Mesenchymal stem cell (in vitro differentiated cells and primary cell): ENCODE results near the gene ANXA7.
"Not testable (repeated sequence)": the region's sequence is repeated elsewhere in the genome, so short reads cannot be mapped to it uniquely, and the experiment has no call there.

ENCODE experiments used
- DNase-seq: peaks from one replicate; pipeline ENCODE4 v3.0.0-alpha.2; 2013
- H2AFZ ChIP-seq: one replicate; pipeline ENCODE4 v1.6.1; 2013; ENCODE audit warnings: low read depth, mild to moderate bottlenecking, control low read depth, inconsistent platforms, low read length, moderate library complexity
- H2AK5ac ChIP-seq: 2 replicates; pipeline ENCODE4 v1.6.1; 2013; ENCODE audit warnings: low read length, moderate library complexity, mild to moderate bottlenecking, inconsistent platforms; ENCODE audit not compliant: severe bottlenecking
- H2BK120ac ChIP-seq: one replicate; pipeline ENCODE4 v1.6.1; 2013; ENCODE audit warnings: low read depth, mild to moderate bottlenecking, inconsistent platforms, low read length, moderate library complexity
- H2BK12ac ChIP-seq, 2 experiments: one replicate each; pipeline ENCODE4 v1.6.1; 2013; ENCODE audit warnings: inconsistent platforms in 2 of 2, low read length in 2 of 2, mild to moderate bottlenecking in 2 of 2, moderate library complexity in 2 of 2, control low read depth in 1 of 2
- H2BK15ac ChIP-seq: one replicate; pipeline ENCODE4 v1.6.1; 2013; ENCODE audit warnings: mild to moderate bottlenecking, low read depth, inconsistent platforms; ENCODE audit not compliant: poor library complexity, severe bottlenecking
- H2BK5ac ChIP-seq: 2 replicates; pipeline ENCODE4 v1.6.1; 2013; ENCODE audit warnings: low read depth, mild to moderate bottlenecking, low read length, control low read depth, inconsistent platforms; ENCODE audit not compliant: poor library complexity, severe bottlenecking
- H3K14ac ChIP-seq, 2 experiments: one replicate each; pipeline ENCODE4 v1.6.1; 2013; ENCODE audit warnings: inconsistent platforms in 2 of 2, low read length in 2 of 2, control low read depth in 1 of 2, mild to moderate bottlenecking in 1 of 2, moderate library complexity in 1 of 2
- H3K18ac ChIP-seq, 2 experiments: one replicate each; pipeline ENCODE4 v1.6.1; 2013; ENCODE audit warnings: inconsistent platforms in 2 of 2, low read length in 2 of 2, control low read depth in 1 of 2, low read depth in 1 of 2, mild to moderate bottlenecking in 1 of 2
- H3K23ac ChIP-seq, 2 experiments: one replicate each; pipeline ENCODE4 v1.6.1; 2013; ENCODE audit warnings: inconsistent platforms in 2 of 2, low read length in 2 of 2, mild to moderate bottlenecking in 2 of 2, moderate library complexity in 2 of 2, control low read depth in 1 of 2
- H3K27ac ChIP-seq: 2 replicates; pipeline ENCODE4 v1.5.1; 2013; ENCODE audit warnings: mild to moderate bottlenecking, moderate library complexity, low read length, control low read depth, inconsistent platforms; ENCODE audit not compliant: poor library complexity, severe bottlenecking
- H3K27me3 ChIP-seq, 2 experiments: 2 replicates each; pipeline versions ENCODE4 v1.6.1 to v1.7.0; 2013; ENCODE audit warnings: low read length in 2 of 2, mild to moderate bottlenecking in 2 of 2, moderate library complexity in 2 of 2, control low read depth in 1 of 2, inconsistent platforms in 1 of 2; ENCODE audit not compliant: control insufficient read depth in 1 of 2, insufficient read depth in 1 of 2
- H3K36me3 ChIP-seq, 2 experiments: 2 replicates each; pipeline versions ENCODE4 v1.6.1 to v1.7.0; 2013; ENCODE audit warnings: low read length in 2 of 2, control low read depth in 1 of 2, inconsistent platforms in 1 of 2, low read depth in 1 of 2, mild to moderate bottlenecking in 1 of 2; ENCODE audit not compliant: insufficient read depth in 2 of 2, control insufficient read depth in 1 of 2
- H3K4ac ChIP-seq, 2 experiments: one replicate each; pipeline ENCODE4 v1.6.1; 2013; ENCODE audit warnings: inconsistent platforms in 2 of 2, low read length in 2 of 2, mild to moderate bottlenecking in 2 of 2, moderate library complexity in 2 of 2, control low read depth in 1 of 2, low read depth in 1 of 2
- H3K4me1 ChIP-seq: 2 replicates; pipeline ENCODE4 v1.6.1; 2013; ENCODE audit warnings: low read depth, low read length, control low read depth; ENCODE audit not compliant: control insufficient read depth, insufficient read depth
- H3K4me2 ChIP-seq: 2 replicates; pipeline ENCODE4 v1.6.1; 2013; ENCODE audit warnings: low read length, mild to moderate bottlenecking, inconsistent platforms; ENCODE audit not compliant: poor library complexity, severe bottlenecking
- H3K4me3 ChIP-seq, 2 experiments: 2 replicates each; pipeline versions ENCODE4 v1.5.1 to v1.7.0; 2013; ENCODE audit warnings: low read length in 2 of 2, mild to moderate bottlenecking in 2 of 2, control low read depth in 1 of 2, low read depth in 1 of 2; ENCODE audit not compliant: insufficient read depth in 1 of 2
- H3K79me1 ChIP-seq: replicated peaks from 2 replicates; pipeline ENCODE4 v1.6.1; 2013; ENCODE audit warnings: mild to moderate bottlenecking, control low read depth, low read length, inconsistent platforms; ENCODE audit not compliant: poor library complexity, severe bottlenecking
- H3K9ac ChIP-seq: 2 replicates; pipeline ENCODE4 v1.7.0; 2013; ENCODE audit warnings: mild to moderate bottlenecking, low read length, moderate library complexity
- H3K9me3 ChIP-seq: 2 replicates; pipeline ENCODE4 v1.7.0; 2013; ENCODE audit warnings: mild to moderate bottlenecking, low read length; ENCODE audit not compliant: control insufficient read depth
- H4K8ac ChIP-seq: one replicate; pipeline ENCODE4 v1.6.1; 2013; ENCODE audit warnings: inconsistent platforms, mild to moderate bottlenecking, low read length, moderate library complexity
- H4K91ac ChIP-seq: one replicate; pipeline ENCODE4 v1.6.1; 2013; ENCODE audit warnings: mild to moderate bottlenecking, low read length, inconsistent platforms
- WGBS: methylation state at CpG from one replicate; pipeline ENCODE4 v1.1.7; 2013; ENCODE audit warnings: mixed read lengths; 5-methylcytosine and 5-hydroxymethylcytosine counted together

Gene ANXA7

GRCh38 chr10:73394325-73394724 is 19.5 kb downstream of the ANXA7 start:
- not testable (repeated sequence) for H3K4me2 ChIP-seq, H3K4ac ChIP-seq, H2AFZ ChIP-seq, H2BK5ac ChIP-seq, H3K9me3 ChIP-seq, H3K23ac ChIP-seq, H3K14ac ChIP-seq, H3K4me3 ChIP-seq, H2AK5ac ChIP-seq, H3K27ac ChIP-seq, H2BK120ac ChIP-seq, H3K27me3 ChIP-seq, H3K4me1 ChIP-seq, H2BK12ac ChIP-seq, H3K9ac ChIP-seq, DNase-seq, H4K8ac ChIP-seq, H3K18ac ChIP-seq, H2BK15ac ChIP-seq, H4K91ac ChIP-seq
- WGBS, result 100% methylated on average over 3 of the region's 4 CpGs
- H3K36me3 ChIP-seq, result peaks cover 17 to 73% of the 10 kb centered on the region in 2 experiments
- H3K79me1 ChIP-seq, result peaks cover 17% of the 10 kb centered on the region

- no peak overlapping the region for H3K4me2 ChIP-seq
- no peak overlapping the region for H3K4ac ChIP-seq
- H2AK5ac ChIP-seq, result no peak overlapping the region
- no peak overlapping the region for H2BK15ac ChIP-seq
- no peak overlapping the region for H2BK5ac ChIP-seq
- no peak overlapping the region for H2AFZ ChIP-seq
- H3K27ac ChIP-seq, result no peak overlapping the region
- 99% methylated on average over 3 of the region's 4 CpGs for WGBS
- no peak overlapping the region for H3K18ac ChIP-seq
- no peaks in the 10 kb centered on the region for H3K27me3 ChIP-seq
- H2BK12ac ChIP-seq, result no peak overlapping the region
- no peak overlapping the region for H4K8ac ChIP-seq
- H3K36me3 ChIP-seq, result peaks cover 29 to 82% of the 10 kb centered on the region in 2 experiments
- no peaks in the 10 kb centered on the region for H3K9me3 ChIP-seq
- no peak overlapping the region for H4K91ac ChIP-seq
- peaks cover 15% of the 10 kb centered on the region for H3K79me1 ChIP-seq
- no peak overlapping the region for H3K14ac ChIP-seq
- no peaks in the 10 kb centered on the region for H3K4me1 ChIP-seq
- no peak overlapping the region for H3K23ac ChIP-seq
- no peak overlapping the region for H3K9ac ChIP-seq
- no peak overlapping the region for H2BK120ac ChIP-seq
- no peak for DNase-seq
- no peak overlapping the region for H3K4me3 ChIP-seq
Observed at GRCh38 chr10:73388228-73388627, 25.6 kb downstream of the ANXA7 start.

GRCh38 chr10:73386583-73386982 is 27.3 kb downstream of the ANXA7 start:
- no peak overlapping the region for H3K14ac ChIP-seq
- no peak overlapping the region for H3K18ac ChIP-seq
- no peak overlapping the region for H2BK5ac ChIP-seq
- no peak overlapping the region for H3K27ac ChIP-seq
- H2AFZ ChIP-seq, result no peak overlapping the region
- no peak overlapping the region for H2AK5ac ChIP-seq
- H3K4ac ChIP-seq, result no peak overlapping the region
- no peak overlapping the region for H2BK15ac ChIP-seq
- peaks cover 35 to 96% of the 10 kb centered on the region in 2 experiments for H3K36me3 ChIP-seq
- no peak overlapping the region for H4K8ac ChIP-seq
- H3K4me1 ChIP-seq, result no peaks in the 10 kb centered on the region
- no peak overlapping the region for H3K23ac ChIP-seq
- H3K4me3 ChIP-seq, result no peak overlapping the region
- H3K27me3 ChIP-seq, result no peaks in the 10 kb centered on the region
- no peak overlapping the region for H4K91ac ChIP-seq
- no peak for DNase-seq
- no peak overlapping the region for H3K4me2 ChIP-seq
- no peak overlapping the region for H3K9ac ChIP-seq
- H2BK12ac ChIP-seq, result no peak overlapping the region
- WGBS, result 98% methylated on average over 7 of the region's 7 CpGs
- no peaks in the 10 kb centered on the region for H3K9me3 ChIP-seq
- peaks cover 17% of the 10 kb centered on the region for H3K79me1 ChIP-seq
- no peak overlapping the region for H2BK120ac ChIP-seq

GRCh38 chr10:73379064-73379748 is 34.7 kb downstream of the ANXA7 start:
- Histone ChIP-seq H3K36me3 (peaks cover 21 to 93% of the 10 kb centered on the region in 2 experiments), H3K27ac (no peak overlapping the region), H2AFZ (no peak overlapping the region), H3K18ac (no peak overlapping the region), H3K4me2 (no peak overlapping the region), H3K9me3 (no peaks in the 10 kb centered on the region), H2BK12ac (no peak overlapping the region), H3K14ac (no peak overlapping the region), H2AK5ac (no peak overlapping the region), H2BK15ac (no peak overlapping the region), H4K91ac (no peak overlapping the region), H3K23ac (no peak overlapping the region), H3K9ac (no peak overlapping the region), H3K79me1 (peaks cover 4% of the 10 kb centered on the region), H3K27me3 (no peaks in the 10 kb centered on the region), H4K8ac (no peak overlapping the region), H2BK120ac (no peak overlapping the region), H2BK5ac (no peak overlapping the region), H3K4me1 (no peaks in the 10 kb centered on the region), H3K4me3 (no peak overlapping the region), H3K4ac (no peak overlapping the region)
- DNase-seq, result no peak
- WGBS, result 82% methylated on average over 1 of the region's 1 CpG
